Measurements from ENCODE around the gene POLD2. TPM values are rescaled to one million over a fixed set of nuclear protein-coding genes. Genes with fewer than 3 reads are reported as not detected.
A peak's percentile ranks its signal among the peaks of the same experiment; 100 is the strongest.

Gene POLD2
- total and polyA plus RNA-seq, 2 of the 4 experiments (the other 2 are of a cell fraction): 142 to 163 TPM

- Histone ChIP-seq H3K9me3 (ENCODE audit: control insufficient read depth, insufficient read depth, low read length) (no peaks in the 10 kb centered on the region), H3K4me1 (ENCODE audit: control insufficient read depth, insufficient read depth, low read length) (peaks cover 36% of the 10 kb centered on the region), H3K23ac (ENCODE audit: low read depth, low read length) (peak overlapping the region; percentile 32; the same call in 1 of the 2 replicates), H4K8ac (ENCODE audit: low read depth in 2 of 2, low read length in 2 of 2) (peak overlapping the region; percentile 73 to 89; a peak in 2 of 4 replicates), H3K4me3 (ENCODE audit: insufficient read depth, low read depth, low read length) (no peak overlapping the region), H4K5ac (ENCODE audit: low read depth, low read length) (peak overlapping the region; percentile 97; the same call in 1 of the 2 replicates), H3K27ac (ENCODE audit: insufficient read depth, low read length) (peak overlapping the region; percentile 70; the same call in 1 of the 2 replicates), H2BK15ac (ENCODE audit: low read depth, low read length) (no peak overlapping the region; the same call in 2 of the 3 replicates), H3K27me3 (ENCODE audit: control insufficient read depth, insufficient read depth, low read length) (no peaks in the 10 kb centered on the region), H3K9ac (ENCODE audit: low read depth, low read length) (no peak overlapping the region), H3K4ac (ENCODE audit: low read depth, low read length) (peak overlapping the region; percentile 90), H3K9me1 (ENCODE audit: insufficient read depth, low read length) (peaks cover 29% of the 10 kb centered on the region), H3K79me1 (ENCODE audit: low read depth in 1 of 2, low read length in 2 of 2) (no peaks in the 10 kb centered on the region; a peak in 1 of 4 replicates), H3K4me2 (ENCODE audit: low read depth, low read length) (no peak overlapping the region), H4K91ac (ENCODE audit: insufficient read depth, low read depth, low read length) (peak overlapping the region; percentile 72; the same call in 1 of the 2 replicates), H2AK9ac (replicated peaks; ENCODE audit: low read depth, low read length, poor library complexity) (peak overlapping the region; percentile 4), H3K56ac (ENCODE audit: extremely low read depth, insufficient read depth, low read length) (no peak overlapping the region), H2BK5ac (ENCODE audit: low read depth, low read length, poor library complexity, severe bottlenecking) (no peak overlapping the region), H2AK5ac (ENCODE audit: low read depth, low read length) (peak overlapping the region; percentile 84; the same call in 1 of the 2 replicates), H3K14ac (replicated peaks; ENCODE audit: low read depth, low read length) (no peak overlapping the region), H4K20me1 (ENCODE audit: insufficient read depth, low read length) (no peaks in the 10 kb centered on the region), H3K36me3 (ENCODE audit: control insufficient read depth, insufficient read depth, low read length) (no peaks in the 10 kb centered on the region), H3K18ac (ENCODE audit: low read depth, low read length) (no peak overlapping the region; the same call in 1 of the 2 replicates), H2BK120ac (ENCODE audit: low read depth, low read length) (peak overlapping the region; percentile 91; the same call in 1 of the 2 replicates), H2BK20ac (ENCODE audit: low read depth, low read length) (no peak overlapping the region), H2AFZ (replicated peaks; ENCODE audit: low read length, poor library complexity) (peak overlapping the region; percentile 90)
- no TSS peak for BruUV-seq (replicated peaks)
- no CpG with 5 or more reads among the region's 3 CpGs for whole genome bisulfite sequencing, 2 experiments (ENCODE audit: extremely low coverage in 2 of 2, insufficient read length in 1 of 2)
- CTCF ChIA-PET: no interaction called here
- POLR2A ChIA-PET (ENCODE audit: unreplicated experiment): no interaction called here
- dilution Hi-C loops (cut with HindIII; ENCODE audit: low sequenced_read_pairs, unreplicated experiment): no loop called here
- DNase-seq (no peak), ATAC-seq (ENCODE audit: low read depth) (no peak)
- in situ Hi-C loops (cut with MboI; ENCODE audit: low sequenced_read_pairs): no loop called here
- TF ChIP-seq RAD21 (IDR thresholded peaks at IDR 0.05; ENCODE audit: low read length): no peak
- TF ChIP-seq RCOR1 (IDR thresholded peaks at IDR 0.05; ENCODE audit: insufficient replicate concordance, low read length): no peak
- no peak for TF ChIP-seq POLR2A (IDR thresholded peaks at IDR 0.05; ENCODE audit: low read depth, low read length)
- no peak for TF ChIP-seq CHD1 (IDR thresholded peaks at IDR 0.05; ENCODE audit: low read depth, low read length)
- TF ChIP-seq USF2 (IDR thresholded peaks at IDR 0.05; ENCODE audit: low read depth, low read length): no peak
- no peak for TF ChIP-seq CEBPB (IDR thresholded peaks at IDR 0.05; ENCODE audit: low read depth, low read length)
- no peak for TF ChIP-seq FOS (IDR thresholded peaks at IDR 0.05; ENCODE audit: low read depth, low read length)
- intact Hi-C loops (cut with micrococcal nuclease): loop anchor here (2.0 kb wide), 1 partner anchor 19 kb away; the partner anchor contains the start of gene POLM
Observed at GRCh38 chr7:44101303-44101965, 21.9 kb downstream of the POLD2 start.
